Prostate gland (tissue), 2 donors: ENCODE data around the gene HOXB1. TPM values are rescaled to one million over a fixed set of nuclear protein-coding genes. Genes with fewer than 3 reads are reported as not detected.

Experiments used
- DNase-seq: peaks from one replicate; pipeline ENCODE4 v3.0.0-alpha.2; 2019; ENCODE audit warnings: low spot score
- H3K27ac ChIP-seq, 2 donors: fragments of 200-600 bp; sonication (generic); 2 replicates each; pipeline ENCODE4 v1.5.1; 2017 to 2019
- H3K27me3 ChIP-seq: fragments of 200-600 bp; sonication (generic); replicated peaks from 2 replicates; pipeline ENCODE4 v1.5.1; 2019; ENCODE audit not compliant: insufficient read depth
- H3K36me3 ChIP-seq, 2 donors: fragments of 200-600 bp; sonication (generic); 1 replicate in 1 of 2; 2 replicates in 1 of 2; pipeline versions ENCODE4 v1.5.1 to v1.8.1; 2017 to 2019
- H3K4me1 ChIP-seq: fragments of 200-600 bp; sonication (generic); replicated peaks from 2 replicates; pipeline ENCODE4 v1.5.1; 2019
- H3K4me3 ChIP-seq, 2 donors: fragments of 200-600 bp; sonication (generic); 2 replicates each; pipeline ENCODE4 v1.5.1; 2017 to 2019
- H3K9me3 ChIP-seq: fragments of 200-600 bp; sonication (generic); 2 replicates; pipeline ENCODE4 v1.5.1; 2017
- POLR2A ChIP-seq: fragments of 450-650 bp; IDR thresholded peaks from one replicate; pipeline ENCODE4 v1.6.1; 2016; ENCODE audit warnings: antibody characterized with exemption, mild to moderate bottlenecking
- POLR2AphosphoS5 ChIP-seq: sonication (generic); formaldehyde crosslinking; IDR thresholded peaks from one replicate; pipeline ENCODE4 v1.6.1; 2017; ENCODE audit warnings: antibody characterized with exemption
- WGBS: methylation state at CpG from one replicate; pipeline ENCODE4 v1.1.5; 2018; 5-methylcytosine and 5-hydroxymethylcytosine counted together
- intact Hi-C: fragments of 100-400 bp; cut with DNase I; formaldehyde crosslinking; loops from one replicate; pipeline ENCODE4 v1.14.2; 2022
- total RNA-seq, 2 donors: library from RNA; depleted of rRNA; stranded (reverse); fragments of >200 nt; gene quantifications; one replicate each; pipeline ENCODE4 v1.1.0, GENCODE V29; 2016
- TF ChIP-seq, protein P1 (sequence below), 4 experiments: fragments of 200-600 bp in 2 of 4; fragments of 450-650 bp in 2 of 4; sonication (generic) in 2 of 4; IDR thresholded peaks; 1 replicate in 3 of 4; 2 replicates in 1 of 4; pipeline ENCODE4 v1.5.1; 2016 to 2019; ENCODE audit warnings: antibody characterized with exemption in 4 of 4, mild to moderate bottlenecking in 2 of 4, moderate library complexity in 2 of 4

HOXB1 gene
- not detected for total RNA-seq

DNA sequence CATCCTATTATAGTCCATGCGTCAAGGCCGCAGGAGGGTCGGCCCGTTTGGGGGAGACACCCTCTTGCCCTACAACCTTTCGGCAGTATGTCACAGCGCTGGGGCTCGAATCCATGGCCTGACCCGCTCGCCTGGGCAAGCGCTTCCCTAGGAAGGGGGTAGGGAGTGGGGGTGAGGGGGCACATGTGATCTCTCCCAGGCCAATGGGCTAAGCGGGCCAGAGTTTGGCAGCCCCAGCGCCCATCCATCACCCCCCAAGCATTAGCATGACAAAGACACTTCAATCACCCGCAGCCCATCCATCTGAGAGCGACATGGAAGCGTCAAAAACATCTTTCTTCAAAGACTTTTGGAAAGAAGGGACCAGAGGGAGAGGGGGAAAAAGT is at the start of gene HOXB1:
Gene HOXB1, minus strand, starts transcription at position 125 of the 386 bp plus-strand sequence. Its CDS starts 107 bp downstream, at position 18.
- H3K27ac ChIP-seq = no peak within 1 kb of the TSS
- no peaks in the 10 kb centered on the region for H3K9me3 ChIP-seq
- DNase-seq = no peak
- TF ChIP-seq POLR2AphosphoS5 (no peak), POLR2A (no peak)
- TF ChIP-seq, protein P1, sequence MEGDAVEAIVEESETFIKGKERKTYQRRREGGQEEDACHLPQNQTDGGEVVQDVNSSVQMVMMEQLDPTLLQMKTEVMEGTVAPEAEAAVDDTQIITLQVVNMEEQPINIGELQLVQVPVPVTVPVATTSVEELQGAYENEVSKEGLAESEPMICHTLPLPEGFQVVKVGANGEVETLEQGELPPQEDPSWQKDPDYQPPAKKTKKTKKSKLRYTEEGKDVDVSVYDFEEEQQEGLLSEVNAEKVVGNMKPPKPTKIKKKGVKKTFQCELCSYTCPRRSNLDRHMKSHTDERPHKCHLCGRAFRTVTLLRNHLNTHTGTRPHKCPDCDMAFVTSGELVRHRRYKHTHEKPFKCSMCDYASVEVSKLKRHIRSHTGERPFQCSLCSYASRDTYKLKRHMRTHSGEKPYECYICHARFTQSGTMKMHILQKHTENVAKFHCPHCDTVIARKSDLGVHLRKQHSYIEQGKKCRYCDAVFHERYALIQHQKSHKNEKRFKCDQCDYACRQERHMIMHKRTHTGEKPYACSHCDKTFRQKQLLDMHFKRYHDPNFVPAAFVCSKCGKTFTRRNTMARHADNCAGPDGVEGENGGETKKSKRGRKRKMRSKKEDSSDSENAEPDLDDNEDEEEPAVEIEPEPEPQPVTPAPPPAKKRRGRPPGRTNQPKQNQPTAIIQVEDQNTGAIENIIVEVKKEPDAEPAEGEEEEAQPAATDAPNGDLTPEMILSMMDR (IDR thresholded peaks at IDR 0.05) = no peak
- 94% methylated on average over 15 of the region's 15 CpGs for WGBS
- no peaks in the 10 kb centered on the region for H3K4me1 ChIP-seq
- H3K36me3 ChIP-seq = no peaks in the 10 kb centered on the region
- no peaks in the 10 kb centered on the region for H3K27me3 ChIP-seq
- H3K4me3 ChIP-seq = no peak within 1 kb of the TSS
- intact Hi-C loops = no loop called here

DNA sequence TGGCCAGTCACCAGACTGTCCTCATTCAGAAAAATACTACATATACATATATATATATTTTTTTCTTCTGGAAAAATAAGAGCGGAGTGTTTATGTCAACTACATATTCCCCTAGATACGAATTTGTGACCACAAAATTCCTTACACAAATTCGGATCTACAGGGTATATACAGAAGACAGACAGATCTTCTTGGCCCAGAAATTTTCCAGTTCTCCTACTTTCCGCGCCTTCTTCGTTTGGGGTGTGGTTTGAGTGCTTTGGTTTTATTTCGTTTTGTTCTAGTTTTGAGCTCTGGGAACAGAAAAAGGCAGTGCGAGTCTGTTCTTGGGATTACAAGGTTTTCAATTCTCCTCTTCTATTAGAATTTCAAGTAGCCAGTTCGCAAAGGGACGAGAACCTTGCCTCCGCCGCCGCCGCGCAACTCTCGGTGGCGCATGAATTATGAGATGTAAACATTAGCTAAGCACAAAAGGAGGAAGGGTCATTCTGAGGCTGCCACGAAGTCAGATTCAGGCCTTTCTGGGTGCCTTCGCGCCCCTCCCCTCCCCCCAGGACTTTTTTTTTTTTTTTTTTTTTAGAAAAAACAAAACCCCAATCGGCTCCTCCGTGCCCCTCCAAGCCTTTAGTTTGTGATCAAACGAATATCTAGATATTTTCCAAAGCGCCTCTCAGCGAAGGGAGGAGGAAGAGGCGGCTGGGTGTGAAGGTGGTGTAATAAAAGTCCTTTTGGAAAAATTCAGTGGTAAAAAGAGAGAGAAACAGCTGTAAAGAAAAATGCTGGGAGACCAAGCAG is 49.1 kb upstream of the HOXB1 start:
- no peak overlapping the region for H3K27ac ChIP-seq
- H3K4me3 ChIP-seq = no peak overlapping the region
- no peaks in the 10 kb centered on the region for H3K9me3 ChIP-seq
- no peaks in the 10 kb centered on the region for H3K36me3 ChIP-seq
- DNase-seq = no peak
- WGBS = 26% methylated on average over 26 of the region's 26 CpGs
- intact Hi-C loops = no loop called here
- H3K27me3 ChIP-seq = peaks cover 66% of the 10 kb centered on the region
- H3K4me1 ChIP-seq = no peaks in the 10 kb centered on the region
- TF ChIP-seq POLR2A (no peak), POLR2AphosphoS5 (no peak)
- TF ChIP-seq, protein P1 (IDR thresholded peaks at IDR 0.05) = no peak

DNA sequence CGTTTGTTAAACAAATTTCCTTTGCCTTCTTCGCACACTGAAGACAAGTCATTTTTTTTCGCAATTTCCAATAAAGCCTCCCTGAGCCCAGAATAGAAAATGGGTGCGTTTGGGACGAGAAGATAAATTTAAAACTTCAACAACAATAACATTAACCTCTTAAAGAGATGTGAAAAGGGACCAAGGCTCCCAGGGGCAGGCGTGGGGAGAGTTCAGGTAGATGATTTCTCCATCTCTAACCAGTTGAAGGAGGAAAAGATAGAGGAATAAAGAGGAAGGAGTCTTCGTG is 48.6 kb upstream of the HOXB1 start:
- no peak for TF ChIP-seq POLR2A
- no peak for TF ChIP-seq POLR2AphosphoS5
- TF ChIP-seq, protein P1 (IDR thresholded peaks at IDR 0.05) = no peak
- Histone ChIP-seq H3K9me3 (no peaks in the 10 kb centered on the region), H3K27me3 (peaks cover 69% of the 10 kb centered on the region), H3K36me3 (no peaks in the 10 kb centered on the region), H3K27ac (no peak overlapping the region), H3K4me1 (no peaks in the 10 kb centered on the region), H3K4me3 (no peak overlapping the region)
- no peak for DNase-seq
- intact Hi-C loops = no loop called here
- 43% methylated on average over 7 of the region's 7 CpGs for WGBS

DNA sequence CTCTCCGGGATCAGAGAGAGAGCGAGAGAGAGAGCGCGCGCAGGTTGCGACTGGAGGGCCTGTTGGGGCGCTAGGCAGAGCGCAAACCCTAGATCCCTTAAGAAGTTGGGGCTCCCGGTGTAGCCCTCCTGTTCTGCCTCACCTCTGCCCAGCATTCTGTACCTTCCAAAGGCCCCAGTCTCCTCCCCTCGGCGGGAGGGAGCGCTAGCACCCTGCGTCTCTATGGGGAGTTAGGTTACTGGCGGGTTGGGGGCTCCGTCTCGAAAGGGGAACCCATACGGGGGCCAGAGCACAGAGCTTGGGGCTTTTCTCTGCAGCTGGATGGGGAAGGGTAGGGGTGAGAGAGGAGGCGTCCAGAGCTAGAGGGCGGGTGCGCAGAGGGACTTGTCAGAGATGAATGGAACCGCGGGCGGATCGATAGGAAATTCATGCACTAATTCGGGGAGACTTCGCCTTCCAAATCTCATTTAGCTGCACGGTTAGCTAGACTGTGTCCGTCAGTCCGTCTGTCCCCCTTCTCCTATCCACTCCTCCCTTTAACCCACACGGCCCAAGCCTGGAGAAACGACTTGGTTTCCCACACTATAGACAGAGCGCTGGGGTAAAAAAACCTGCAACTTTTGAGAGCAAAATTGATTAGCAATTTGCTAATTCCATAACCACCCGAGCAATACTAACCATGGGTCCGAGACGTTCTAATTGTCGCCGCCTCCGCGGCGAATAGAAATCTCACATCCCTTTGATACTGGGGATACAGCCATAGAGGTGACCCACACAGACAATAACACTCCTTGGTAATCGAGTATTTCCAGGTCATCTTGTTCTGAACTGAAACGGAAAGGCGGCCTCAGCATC is 48.0 kb upstream of the HOXB1 start:
- no peak for DNase-seq
- peaks cover 73% of the 10 kb centered on the region for H3K27me3 ChIP-seq
- no peaks in the 10 kb centered on the region for H3K4me1 ChIP-seq
- no peaks in the 10 kb centered on the region for H3K9me3 ChIP-seq
- WGBS = 23% methylated on average over 43 of the region's 43 CpGs
- H3K4me3 ChIP-seq = peak overlapping the region; percentile 14 to 27
- no peak overlapping the region for H3K27ac ChIP-seq
- H3K36me3 ChIP-seq = no peaks in the 10 kb centered on the region
- TF ChIP-seq POLR2A (no peak), POLR2AphosphoS5 (no peak)
- TF ChIP-seq, protein P1 (IDR thresholded peaks at IDR 0.05) = no peak
- intact Hi-C loops = no loop called here
